Suprapubic skin (tissue), 4 donors: ENCODE results near the gene WNT9B. TPM values are rescaled to one million over a fixed set of nuclear protein-coding genes. Genes with fewer than 3 reads are reported as not detected.

ENCODE experiments used
- DNase-seq, 2 donors: peaks; one replicate each; pipeline ENCODE4 v3.0.0-alpha.2; 2019; ENCODE audit warnings: low spot score in 2 of 2
- H3K27ac ChIP-seq: fragments of 200-600 bp; sonication (generic); one replicate; pipeline ENCODE4 v1.5.1; 2019
- H3K27me3 ChIP-seq: fragments of 200-600 bp; sonication (generic); one replicate; pipeline ENCODE4 v1.5.1; 2019
- H3K36me3 ChIP-seq: fragments of 200-600 bp; sonication (generic); one replicate; pipeline ENCODE4 v1.5.1; 2019
- H3K4me1 ChIP-seq: fragments of 200-600 bp; sonication (generic); one replicate; pipeline ENCODE4 v1.5.1; 2019
- H3K4me3 ChIP-seq: fragments of 200-600 bp; sonication (generic); one replicate; pipeline ENCODE4 v1.5.1; 2019; ENCODE audit warnings: mild to moderate bottlenecking
- H3K9me3 ChIP-seq: fragments of 200-600 bp; sonication (generic); one replicate; pipeline ENCODE4 v1.5.1; 2019
- CTCF ChIP-seq, 2 donors: fragments of 200-600 bp in 1 of 2; fragments of 450-650 bp in 1 of 2; sonication (generic) in 1 of 2; IDR thresholded peaks; one replicate each; pipeline ENCODE4 v1.5.1; 2016 to 2019; ENCODE audit warnings: antibody characterized with exemption in 2 of 2, mild to moderate bottlenecking in 1 of 2, moderate library complexity in 1 of 2
- EP300 ChIP-seq: sonication (generic); formaldehyde crosslinking; IDR thresholded peaks from one replicate; pipeline ENCODE4 v1.6.1; 2017; ENCODE audit warnings: antibody characterized with exemption
- POLR2A ChIP-seq, 2 donors: fragments of 450-650 bp; IDR thresholded peaks; one replicate each; pipeline ENCODE4 v1.6.1; 2017; ENCODE audit warnings: antibody characterized with exemption in 2 of 2, mild to moderate bottlenecking in 2 of 2, moderate library complexity in 2 of 2
- POLR2AphosphoS5 ChIP-seq, 3 donors: sonication (generic); formaldehyde crosslinking; IDR thresholded peaks; one replicate each; pipeline ENCODE4 v1.6.1; 2017; ENCODE audit warnings: antibody characterized with exemption in 3 of 3
- WGBS: methylation state at CpG from one replicate; pipeline ENCODE4 v1.1.5; 2018; 5-methylcytosine and 5-hydroxymethylcytosine counted together
- total RNA-seq, 4 donors: library from RNA; depleted of rRNA; stranded (reverse); fragments of >200 nt; gene quantifications; one replicate each; pipeline ENCODE4 v1.1.0, GENCODE V29; 2016

Gene WNT9B
- total RNA-seq, 4 donors from 2014 or later: 3.6 to 8.3 (median 4.5) TPM

GRCh38 chr17:46876926-46877325 is 25.5 kb downstream of the WNT9B start:
- no peak for DNase-seq
- 87% methylated on average over 4 of the region's 4 CpGs for WGBS
- H3K27ac ChIP-seq: no peak overlapping the region

GRCh38 chr17:46877466-46877865 is 26.1 kb downstream of the WNT9B start:
- TF ChIP-seq CTCF (IDR thresholded peaks at IDR 0.05) (no peak), POLR2AphosphoS5 (IDR thresholded peaks at IDR 0.05) (no peak), EP300 (no peak), POLR2A (IDR thresholded peaks at IDR 0.05) (no peak)
- H3K27me3 ChIP-seq: peaks cover 2% of the 10 kb centered on the region
- H3K36me3 ChIP-seq: no peaks in the 10 kb centered on the region
- DNase-seq: no peak
- WGBS: 95% methylated on average over 4 of the region's 6 CpGs
- H3K4me1 ChIP-seq: peaks cover 2% of the 10 kb centered on the region
- H3K27ac ChIP-seq: no peak overlapping the region
- H3K9me3 ChIP-seq: no peaks in the 10 kb centered on the region
- H3K4me3 ChIP-seq: no peak overlapping the region

More at GRCh38 chr17:46876926-46877325, 25.5 kb downstream of the WNT9B start:
- Histone ChIP-seq H3K4me1 (peaks cover 2% of the 10 kb centered on the region), H3K27me3 (peaks cover 4% of the 10 kb centered on the region), H3K4me3 (no peak overlapping the region), H3K36me3 (no peaks in the 10 kb centered on the region), H3K9me3 (no peaks in the 10 kb centered on the region)
- TF ChIP-seq POLR2AphosphoS5 (IDR thresholded peaks at IDR 0.05) (no peak), POLR2A (IDR thresholded peaks at IDR 0.05) (no peak), EP300 (no peak), CTCF (IDR thresholded peaks at IDR 0.05) (no peak)

GRCh38 chr17:46878055-46878454 is 26.7 kb downstream of the WNT9B start:
- WGBS: 63% methylated on average over 5 of the region's 6 CpGs

GRCh38 chr17:46879101-46879500 is 27.7 kb downstream of the WNT9B start:
- TF ChIP-seq POLR2A (IDR thresholded peaks at IDR 0.05): no peak
- TF ChIP-seq POLR2AphosphoS5 (IDR thresholded peaks at IDR 0.05): no peak
- TF ChIP-seq EP300: no peak
- TF ChIP-seq CTCF (IDR thresholded peaks at IDR 0.05): no peak
- no peak overlapping the region for H3K27ac ChIP-seq

More at GRCh38 chr17:46878055-46878454, 26.7 kb downstream of the WNT9B start:
- Histone ChIP-seq H3K4me3 (no peak overlapping the region), H3K27ac (no peak overlapping the region), H3K27me3 (no peaks in the 10 kb centered on the region), H3K9me3 (no peaks in the 10 kb centered on the region), H3K4me1 (peaks cover 2% of the 10 kb centered on the region), H3K36me3 (no peaks in the 10 kb centered on the region)
- no peak for DNase-seq
- TF ChIP-seq POLR2AphosphoS5 (IDR thresholded peaks at IDR 0.05) (no peak), EP300 (no peak)

GRCh38 chr17:46881015-46881414 is 29.6 kb downstream of the WNT9B start:
- Histone ChIP-seq H3K9me3 (no peaks in the 10 kb centered on the region), H3K27me3 (peaks cover 9% of the 10 kb centered on the region), H3K27ac (no peak overlapping the region), H3K4me1 (peaks cover under 1% of the 10 kb centered on the region), H3K36me3 (no peaks in the 10 kb centered on the region), H3K4me3 (no peak overlapping the region)
- no peak for DNase-seq
- WGBS: 84% methylated on average over 5 of the region's 5 CpGs
- TF ChIP-seq CTCF (IDR thresholded peaks at IDR 0.05) (no peak), POLR2AphosphoS5 (IDR thresholded peaks at IDR 0.05) (no peak)

More at GRCh38 chr17:46879101-46879500, 27.7 kb downstream of the WNT9B start:
- no peaks in the 10 kb centered on the region for H3K9me3 ChIP-seq
- DNase-seq: no peak
- 72% methylated on average over 7 of the region's 7 CpGs for WGBS
- peaks cover 2% of the 10 kb centered on the region for H3K4me1 ChIP-seq
- no peaks in the 10 kb centered on the region for H3K36me3 ChIP-seq
- peaks cover 4% of the 10 kb centered on the region for H3K27me3 ChIP-seq
- no peak overlapping the region for H3K4me3 ChIP-seq

GRCh38 chr17:46882666-46883065 is 31.3 kb downstream of the WNT9B start:
- 94% methylated on average over 8 of the region's 8 CpGs for WGBS
- H3K27ac ChIP-seq: no peak overlapping the region
- DNase-seq: no peak
- no peak overlapping the region for H3K4me3 ChIP-seq
- peaks cover 12% of the 10 kb centered on the region for H3K27me3 ChIP-seq
- no peaks in the 10 kb centered on the region for H3K4me1 ChIP-seq
- TF ChIP-seq EP300: no peak
- TF ChIP-seq POLR2AphosphoS5 (IDR thresholded peaks at IDR 0.05): no peak
- TF ChIP-seq POLR2A (IDR thresholded peaks at IDR 0.05): no peak
- no peak for TF ChIP-seq CTCF (IDR thresholded peaks at IDR 0.05)
- H3K9me3 ChIP-seq: no peaks in the 10 kb centered on the region
- H3K36me3 ChIP-seq: no peaks in the 10 kb centered on the region
